Lower lobe of right lung (tissue), 2 donors: Measurements from ENCODE around the gene LECT2. TPM values are rescaled to one million over a fixed set of nuclear protein-coding genes. Genes with fewer than 3 reads are reported as not detected.

Experiments used
- ATAC-seq, 2 donors: fragments of 200-7000 bp; cut with Tn5 transposase; one replicate each; pipeline ENCODE4 v1.9.1; 2020 to 2022; ENCODE audit warnings: mild to moderate bottlenecking in 2 of 2, moderate library complexity in 2 of 2
- DNase-seq: peaks from one replicate; pipeline ENCODE4 v3.0.0-alpha.2; 2020
- H3K27ac ChIP-seq: fragments of 200-600 bp; one replicate; pipeline ENCODE4 v1.8.0; 2022
- H3K27me3 ChIP-seq: fragments of 200-600 bp; one replicate; pipeline ENCODE4 v1.8.0; 2022; ENCODE audit warnings: low read depth
- H3K36me3 ChIP-seq: fragments of 200-600 bp; one replicate; pipeline ENCODE4 v1.8.0; 2022; ENCODE audit warnings: mild to moderate bottlenecking
- H3K4me1 ChIP-seq: fragments of 200-600 bp; one replicate; pipeline ENCODE4 v1.8.0; 2022
- H3K4me3 ChIP-seq: fragments of 200-600 bp; one replicate; pipeline ENCODE4 v1.8.0; 2022; ENCODE audit warnings: mild to moderate bottlenecking
- H3K9me3 ChIP-seq: fragments of 200-600 bp; one replicate; pipeline ENCODE4 v1.8.0; 2022
- intact Hi-C: fragments of 100-400 bp; cut with DNase I; formaldehyde crosslinking; loops from one replicate; pipeline ENCODE4 v1.11.0; 2022
- total RNA-seq: library from RNA; stranded (reverse); fragmentation: NEBNext Ultra II Directional; extraction: Animal tissue kit (Norgen Biotek cat#: 25700); gene quantifications from one replicate; pipeline ENCODE4 v1.2.1, GENCODE V29; 2021
- TF ChIP-seq, protein P1 (sequence below): fragments of 200-600 bp; IDR thresholded peaks from one replicate; pipeline ENCODE4 v1.8.0; 2022; ENCODE audit warnings: antibody characterized with exemption, mild to moderate bottlenecking
- donor health status: DM: no; HTN: yes; CAD: no; lungs with severe emphysema.

Gene LECT2
- total RNA-seq, 1 donor from 2014 or later: not detected

- Histone ChIP-seq H3K9me3 (no peaks in the 10 kb centered on the region), H3K4me3 (no peak overlapping the region), H3K36me3 (no peaks in the 10 kb centered on the region), H3K4me1 (no peaks in the 10 kb centered on the region), H3K27me3 (no peaks in the 10 kb centered on the region), H3K27ac (no peak overlapping the region)
- intact Hi-C loops: no loop called here
- DNase-seq: no peak
- TF ChIP-seq, protein P1, sequence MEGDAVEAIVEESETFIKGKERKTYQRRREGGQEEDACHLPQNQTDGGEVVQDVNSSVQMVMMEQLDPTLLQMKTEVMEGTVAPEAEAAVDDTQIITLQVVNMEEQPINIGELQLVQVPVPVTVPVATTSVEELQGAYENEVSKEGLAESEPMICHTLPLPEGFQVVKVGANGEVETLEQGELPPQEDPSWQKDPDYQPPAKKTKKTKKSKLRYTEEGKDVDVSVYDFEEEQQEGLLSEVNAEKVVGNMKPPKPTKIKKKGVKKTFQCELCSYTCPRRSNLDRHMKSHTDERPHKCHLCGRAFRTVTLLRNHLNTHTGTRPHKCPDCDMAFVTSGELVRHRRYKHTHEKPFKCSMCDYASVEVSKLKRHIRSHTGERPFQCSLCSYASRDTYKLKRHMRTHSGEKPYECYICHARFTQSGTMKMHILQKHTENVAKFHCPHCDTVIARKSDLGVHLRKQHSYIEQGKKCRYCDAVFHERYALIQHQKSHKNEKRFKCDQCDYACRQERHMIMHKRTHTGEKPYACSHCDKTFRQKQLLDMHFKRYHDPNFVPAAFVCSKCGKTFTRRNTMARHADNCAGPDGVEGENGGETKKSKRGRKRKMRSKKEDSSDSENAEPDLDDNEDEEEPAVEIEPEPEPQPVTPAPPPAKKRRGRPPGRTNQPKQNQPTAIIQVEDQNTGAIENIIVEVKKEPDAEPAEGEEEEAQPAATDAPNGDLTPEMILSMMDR: no peak
- no peak for ATAC-seq
These were observed 12.5 kb downstream of the LECT2 start for GRCh38 chr5:135942202-135942771.

DNA sequence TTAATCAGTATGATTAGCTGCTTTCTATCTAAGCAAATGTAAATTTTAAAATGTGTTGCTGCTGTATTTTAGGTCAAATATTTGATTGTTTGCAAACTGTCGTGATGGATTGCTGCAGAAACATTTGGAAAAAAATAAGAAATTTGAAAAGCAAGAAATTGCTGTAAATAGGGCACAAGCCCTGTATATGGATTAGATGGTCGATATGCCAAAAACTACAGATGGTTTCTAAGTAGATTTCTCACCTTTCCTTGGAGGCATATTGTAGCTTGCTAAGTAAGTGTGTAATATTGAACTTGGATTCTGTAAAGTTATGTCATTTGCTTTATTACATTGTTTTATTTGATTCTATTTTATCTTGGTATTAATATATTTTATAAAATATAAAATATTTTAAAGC, 13.1 kb downstream of the LECT2 start:
- intact Hi-C loops: no loop called here
- no peak overlapping the region for H3K27ac ChIP-seq
- H3K4me3 ChIP-seq: no peak overlapping the region
- TF ChIP-seq, protein P1: no peak
- no peaks in the 10 kb centered on the region for H3K9me3 ChIP-seq
- H3K4me1 ChIP-seq: no peaks in the 10 kb centered on the region
- DNase-seq (no peak), ATAC-seq (no peak)
- no peaks in the 10 kb centered on the region for H3K36me3 ChIP-seq
- H3K27me3 ChIP-seq: no peaks in the 10 kb centered on the region

- ATAC-seq (no peak), DNase-seq (no peak)
- H3K27me3 ChIP-seq: peaks cover 3% of the 10 kb centered on the region
- H3K4me1 ChIP-seq: no peaks in the 10 kb centered on the region
- H3K9me3 ChIP-seq: no peaks in the 10 kb centered on the region
- H3K27ac ChIP-seq: no peak overlapping the region
- no peaks in the 10 kb centered on the region for H3K36me3 ChIP-seq
- TF ChIP-seq, protein P1: no peak
- H3K4me3 ChIP-seq: no peak overlapping the region
- intact Hi-C loops: no loop called here
These were observed 17.4 kb downstream of the LECT2 start for GRCh38 chr5:135937245-135937911.

DNA sequence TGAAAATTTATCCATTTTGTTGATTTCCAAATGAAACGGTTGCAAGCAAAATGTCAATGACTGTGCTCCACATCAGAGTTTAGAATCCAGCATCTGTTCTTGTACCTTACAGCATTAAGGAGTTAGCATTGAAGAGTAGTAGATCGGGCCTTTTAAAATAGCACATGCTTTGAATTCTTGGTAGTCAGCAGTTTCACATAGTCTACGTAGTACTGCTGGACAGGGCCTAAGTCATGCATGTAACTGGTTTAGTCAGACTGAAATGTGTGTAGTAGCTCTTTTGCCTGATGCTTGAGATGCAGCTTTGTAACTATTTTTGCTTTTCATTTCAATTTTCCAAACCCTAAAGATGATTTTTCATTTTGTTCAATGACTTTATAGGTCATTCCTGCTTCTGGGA, 19.8 kb downstream of the LECT2 start:
- H3K4me3 ChIP-seq: no peak overlapping the region
- no peak for DNase-seq
- TF ChIP-seq, protein P1: no peak
- no peaks in the 10 kb centered on the region for H3K36me3 ChIP-seq
- H3K27ac ChIP-seq: no peak overlapping the region
- no peaks in the 10 kb centered on the region for H3K9me3 ChIP-seq
- ATAC-seq: no peak
- intact Hi-C loops: no loop called here
- H3K4me1 ChIP-seq: peaks cover 4% of the 10 kb centered on the region
- H3K27me3 ChIP-seq: peaks cover 27% of the 10 kb centered on the region

DNA sequence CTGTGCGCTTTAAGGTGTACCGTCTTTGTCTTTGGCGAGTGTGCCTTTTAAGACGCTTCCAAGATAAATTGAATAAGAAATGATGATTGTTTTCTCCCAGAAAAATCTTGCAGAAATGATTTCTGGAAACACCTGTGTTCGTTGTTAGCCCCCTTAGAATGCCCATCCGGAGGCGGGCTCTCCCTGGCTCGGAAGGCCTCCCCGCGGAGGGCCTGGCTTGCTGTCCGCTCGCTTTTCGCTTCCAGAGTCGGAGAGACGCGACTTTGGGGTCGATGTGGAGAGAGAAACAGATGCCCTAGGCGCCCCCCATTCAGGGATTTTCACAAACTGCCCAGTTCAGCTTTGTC, 23.9 kb downstream of the LECT2 start:
- ATAC-seq (no peak), DNase-seq (no peak)
- Histone ChIP-seq H3K9me3 (no peaks in the 10 kb centered on the region), H3K27ac (no peak overlapping the region), H3K27me3 (peaks cover 41% of the 10 kb centered on the region), H3K4me3 (no peak overlapping the region), H3K36me3 (no peaks in the 10 kb centered on the region), H3K4me1 (peaks cover 5% of the 10 kb centered on the region)
- intact Hi-C loops: no loop called here
- TF ChIP-seq, protein P1: no peak
